ENCODE measurements around the gene YJU2. TPM values are rescaled to one million over a fixed set of nuclear protein-coding genes. Genes with fewer than 3 reads are reported as not detected.

Gene YJU2
- total RNA-seq, 1 donor from 2014 or later, result 13.7 TPM

- no peak overlapping the region for H3K4me3 Mint-ChIP-seq (ENCODE audit: unreplicated experiment)
- no peaks in the 10 kb centered on the region for H3K27me3 Mint-ChIP-seq (ENCODE audit: low read depth)
- no peaks in the 10 kb centered on the region for H3K4me1 Mint-ChIP-seq (ENCODE audit: low read depth)
- peaks cover 7% of the 10 kb centered on the region for H3K36me3 Mint-ChIP-seq (ENCODE audit: low read depth)
- no peak overlapping the region for H3K27ac Mint-ChIP-seq (ENCODE audit: unreplicated experiment)
- no peak for DNase-seq (ENCODE audit: low spot score)
- no peak for TF ChIP-seq CTCF (IDR thresholded peaks at IDR 0.05)
- no peaks in the 10 kb centered on the region for H3K9me3 Mint-ChIP-seq (ENCODE audit: low read depth)
Measured at GRCh38 chr19:4313847-4314490, 67.1 kb downstream of the YJU2 start.

GRCh38 chr19:4316956-4317355, 70.1 kb downstream of the YJU2 start:
- Mint-ChIP-seq H3K27me3 (ENCODE audit: low read depth) (no peaks in the 10 kb centered on the region), H3K4me1 (ENCODE audit: low read depth) (no peaks in the 10 kb centered on the region), H3K36me3 (ENCODE audit: low read depth) (peaks cover 14% of the 10 kb centered on the region), H3K4me3 (ENCODE audit: unreplicated experiment) (no peak overlapping the region), H3K27ac (ENCODE audit: unreplicated experiment) (no peak overlapping the region), H3K9me3 (ENCODE audit: low read depth) (no peaks in the 10 kb centered on the region)
- no peak for TF ChIP-seq CTCF (IDR thresholded peaks at IDR 0.05)
- DNase-seq (ENCODE audit: low spot score), result no peak

- no peaks in the 10 kb centered on the region for H3K4me1 Mint-ChIP-seq (ENCODE audit: low read depth)
- no peak for TF ChIP-seq CTCF (IDR thresholded peaks at IDR 0.05)
- H3K36me3 Mint-ChIP-seq (ENCODE audit: low read depth), result peaks cover 14% of the 10 kb centered on the region
- H3K27ac Mint-ChIP-seq (ENCODE audit: unreplicated experiment), result no peak overlapping the region
- no peak for DNase-seq (ENCODE audit: low spot score)
- no peak overlapping the region for H3K4me3 Mint-ChIP-seq (ENCODE audit: unreplicated experiment)
- no peaks in the 10 kb centered on the region for H3K9me3 Mint-ChIP-seq (ENCODE audit: low read depth)
- H3K27me3 Mint-ChIP-seq (ENCODE audit: low read depth), result no peaks in the 10 kb centered on the region
Measured at GRCh38 chr19:4318460-4318859, 71.6 kb downstream of the YJU2 start.

Other genes with a start within 250 kb of the YJU2 start
- 26.3 to 29.7 TPM (median 26.7 TPM) in 3 replicates for gene PIAS4, start 239.3 kb upstream of the YJU2 start, total RNA-seq
- 29.4 to 29.9 TPM (median 29.5 TPM) in 3 replicates for gene ZBTB7A, start 180.2 kb upstream of the YJU2 start, total RNA-seq
- 131 to 168 TPM (median 158 TPM) in 3 replicates for gene MAP2K2, start 123.0 kb upstream of the YJU2 start, total RNA-seq
- not detected in 3 replicates for gene CREB3L3, start 93.4 kb upstream of the YJU2 start, total RNA-seq
- 19.5 to 21.9 TPM (median 19.7 TPM) in 3 replicates for gene SIRT6, start 64.5 kb upstream of the YJU2 start, total RNA-seq
- 0.47 to 1.3 TPM (median 0.92 TPM) in 3 replicates for gene ANKRD24, start 64.4 kb upstream of the YJU2 start, total RNA-seq
- 1.2 to 2.6 TPM (median 1.2 TPM) in 3 replicates for gene EBI3, start 17.6 kb upstream of the YJU2 start, total RNA-seq
- gene SHD, start 32.2 kb downstream of the YJU2 start, total RNA-seq, result not detected in 3 replicates
- not detected in 3 replicates for gene TMIGD2, start 55.3 kb downstream of the YJU2 start, total RNA-seq
- 8.8 to 13.7 TPM (median 11.6 TPM) in 3 replicates for gene FSD1, start 57.5 kb downstream of the YJU2 start, total RNA-seq
- 0.85 to 2.0 TPM (median 1.0 TPM) in 3 replicates for gene STAP2, start 91.7 kb downstream of the YJU2 start, total RNA-seq
- gene MPND, start 96.5 kb downstream of the YJU2 start, total RNA-seq, result 13.6 to 14.9 TPM (median 14.1 TPM) in 3 replicates
- gene SH3GL1, start 153.5 kb downstream of the YJU2 start, total RNA-seq, result 96.3 to 103 TPM (median 96.6 TPM) in 3 replicates
- 6.6 to 20.5 TPM (median 7.1 TPM) in 3 replicates for gene CHAF1A, start 155.6 kb downstream of the YJU2 start, total RNA-seq
- 83.7 to 90.2 TPM (median 86.9 TPM) in 3 replicates for gene UBXN6, start 210.7 kb downstream of the YJU2 start, total RNA-seq
- 50.0 to 66.5 TPM (median 51.7 TPM) in 3 replicates for gene HDGFL2, start 225.2 kb downstream of the YJU2 start, total RNA-seq

Measured in chondrocyte (in vitro differentiated cells).